DND-41 (cell line): ENCODE measurements around the gene UBP1.

ENCODE experiments used
- ATAC-seq: fragments of 200-7000 bp; cut with Tn5 transposase; 3 replicates; pipeline ENCODE4 v1.9.1; 2021; ENCODE audit warnings: low read depth; ENCODE audit not compliant: insufficient read depth
- DNase-seq: peaks from one replicate; pipeline ENCODE4 v3.0.0-alpha.2; 2020
- H2AFZ ChIP-seq: 2 replicates; pipeline ENCODE4 v1.6.0; 2012; ENCODE audit warnings: low read depth, low read length
- H3K27ac ChIP-seq: 2 replicates; pipeline ENCODE4 v1.5.1; 2012; ENCODE audit warnings: low read length, inconsistent platforms
- H3K27me3 ChIP-seq: fragments of 200-600 bp; sonication (generic); 2 replicates; pipeline ENCODE4 v1.6.0; 2012; ENCODE audit warnings: low read length, mild to moderate bottlenecking, inconsistent platforms; ENCODE audit not compliant: insufficient read depth, poor library complexity
- H3K36me3 ChIP-seq: 2 replicates; pipeline ENCODE4 v1.5.1; 2012; ENCODE audit warnings: low read length, inconsistent platforms; ENCODE audit not compliant: insufficient read depth
- H3K4me1 ChIP-seq: 2 replicates; pipeline ENCODE4 v1.5.1; 2012; ENCODE audit warnings: mild to moderate bottlenecking, low read length; ENCODE audit not compliant: insufficient read depth
- H3K4me2 ChIP-seq: 2 replicates; pipeline ENCODE4 v1.6.0; 2012; ENCODE audit warnings: mild to moderate bottlenecking, moderate library complexity, low read length, inconsistent platforms; ENCODE audit not compliant: insufficient read depth
- H3K4me3 ChIP-seq, 2 experiments: fragments of 200-600 bp in 1 of 2; shearing (Covaris generic) in 1 of 2; 2 replicates each; pipeline ENCODE4 v1.5.1; 2012 to 2016; ENCODE audit warnings: inconsistent platforms in 2 of 2, low read length in 2 of 2, mild to moderate bottlenecking in 2 of 2, low read depth in 1 of 2, moderate library complexity in 1 of 2
- H3K79me2 ChIP-seq: 2 replicates; pipeline ENCODE4 v1.6.0; 2012; ENCODE audit warnings: low read length, inconsistent platforms; ENCODE audit not compliant: insufficient read depth
- H3K9ac ChIP-seq: 2 replicates; pipeline ENCODE4 v1.6.0; 2012; ENCODE audit warnings: low read depth, mild to moderate bottlenecking, inconsistent platforms, low read length, moderate library complexity
- H3K9me3 ChIP-seq: 2 replicates; pipeline ENCODE4 v1.5.1; 2012; ENCODE audit warnings: low read length, moderate library complexity, mild to moderate bottlenecking, inconsistent platforms; ENCODE audit not compliant: insufficient read depth, severe bottlenecking
- H4K20me1 ChIP-seq: 2 replicates; pipeline ENCODE4 v1.6.0; 2012; ENCODE audit warnings: low read length; ENCODE audit not compliant: insufficient read depth
- CTCF ChIP-seq: IDR thresholded peaks from 2 replicates; pipeline ENCODE4 v1.5.1; 2012; ENCODE audit warnings: borderline replicate concordance, low read length, moderate library complexity, mild to moderate bottlenecking; ENCODE audit not compliant: poor library complexity, severe bottlenecking; ENCODE audit errors: extremely low read depth
- EZH2 ChIP-seq: IDR thresholded peaks from 3 replicates; pipeline ENCODE4 v1.6.1; 2012; ENCODE audit warnings: borderline replicate concordance, low read depth, mild to moderate bottlenecking, moderate library complexity, low read length, inconsistent platforms; ENCODE audit not compliant: severe bottlenecking

UBP1 gene

GRCh38 chr3:33442190-33442589, 2.0 kb upstream of the UBP1 start:
- Histone ChIP-seq H3K4me3 (no peak overlapping the region), H2AFZ (peak overlapping the region; percentile 86), H3K27me3 (no peaks in the 10 kb centered on the region), H3K36me3 (no peaks in the 10 kb centered on the region; the same call in 1 of the 2 replicates), H3K4me2 (peak overlapping the region; percentile 66), H3K79me2 (peaks cover 36% of the 10 kb centered on the region), H4K20me1 (peaks cover 25% of the 10 kb centered on the region; the same call in 1 of the 2 replicates), H3K9me3 (no peaks in the 10 kb centered on the region), H3K9ac (no peak overlapping the region), H3K4me1 (peaks cover 27% of the 10 kb centered on the region), H3K27ac (peak overlapping the region; percentile 98)
- ATAC-seq = no peak
- DNase-seq = no peak
- TF ChIP-seq EZH2 (no peak), CTCF (no peak)

DNA sequence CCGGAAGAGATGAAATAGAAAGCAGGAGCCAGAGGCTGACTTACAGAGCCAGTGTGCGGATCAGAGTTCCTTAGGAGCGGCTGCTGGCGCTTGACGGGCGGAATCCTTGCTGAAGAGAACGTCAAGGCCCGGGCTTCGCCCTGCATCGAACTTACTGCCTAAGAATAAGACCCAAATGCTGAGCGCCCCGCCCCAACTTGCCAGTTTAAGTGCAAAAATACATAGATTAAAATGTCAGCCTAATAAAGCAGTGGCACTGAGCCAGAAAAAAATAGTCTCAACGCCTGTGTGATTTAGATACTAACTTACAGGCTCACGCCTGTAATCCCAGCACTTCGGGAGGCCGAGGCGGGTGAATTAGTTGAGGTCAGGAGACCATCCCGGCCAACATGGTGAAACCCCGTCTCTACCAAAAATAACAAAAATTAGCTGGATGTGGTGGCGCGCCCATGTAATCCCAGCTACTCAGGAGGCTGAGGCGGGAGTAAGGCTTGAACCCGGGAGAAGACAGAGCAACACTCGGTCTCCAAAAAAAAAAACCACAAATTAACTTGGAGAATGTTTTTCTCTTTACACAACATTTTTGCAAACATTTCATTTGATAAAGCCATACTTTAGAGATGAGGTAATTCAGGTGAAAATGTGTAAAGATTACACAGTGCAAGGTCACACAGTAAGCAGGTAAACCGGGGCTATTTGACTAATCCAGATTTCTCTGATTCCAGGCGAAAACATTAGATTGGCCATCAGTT, 1.2 kb upstream of the UBP1 start:
- Histone ChIP-seq H3K4me3 (peak overlapping the region; percentile 67 to 77), H3K9me3 (no peaks in the 10 kb centered on the region), H3K4me1 (peaks cover 35% of the 10 kb centered on the region), H3K27ac (peak overlapping the region; percentile 98), H2AFZ (peak overlapping the region; percentile 86), H3K79me2 (peaks cover 44% of the 10 kb centered on the region), H3K27me3 (no peaks in the 10 kb centered on the region), H3K4me2 (peak overlapping the region; percentile 66), H4K20me1 (peaks cover 33% of the 10 kb centered on the region; the same call in 1 of the 2 replicates), H3K9ac (peak overlapping the region; percentile 77), H3K36me3 (no peaks in the 10 kb centered on the region; the same call in 1 of the 2 replicates)
- ATAC-seq (peak; percentile 13), DNase-seq (no peak)
- TF ChIP-seq EZH2 (no peak), CTCF (no peak)

- Histone ChIP-seq H3K9ac (peak overlapping the region; percentile 77), H3K27ac (peak overlapping the region; percentile 98), H2AFZ (peak overlapping the region; percentile 70), H3K9me3 (no peaks in the 10 kb centered on the region), H4K20me1 (peaks cover 43% of the 10 kb centered on the region; the same call in 1 of the 2 replicates), H3K27me3 (no peaks in the 10 kb centered on the region), H3K36me3 (no peaks in the 10 kb centered on the region; the same call in 1 of the 2 replicates), H3K4me2 (peak overlapping the region; percentile 73), H3K4me3 (peak overlapping the region; percentile 50 to 77), H3K79me2 (peaks cover 61% of the 10 kb centered on the region), H3K4me1 (peaks cover 42% of the 10 kb centered on the region)
- DNase-seq (peak; percentile 60), ATAC-seq (peak; percentile 6)
- no peak for TF ChIP-seq CTCF
- no peak for TF ChIP-seq EZH2
These were observed 468 bp downstream of the UBP1 start for GRCh38 chr3:33439546-33440327.
